ENCODE measurements around the gene PRDX2. TPM values are rescaled to one million over a fixed set of nuclear protein-coding genes. Genes with fewer than 3 reads are reported as not detected.

Gene PRDX2
- total RNA-seq, 1 donor from 2014 or later, result 282 TPM

GRCh38 chr19:12782424-12783290, 18.9 kb downstream of the PRDX2 start:
- intact Hi-C loops (cut with micrococcal nuclease), result loop anchor here (1.0 kb wide), 1 partner anchor 9 kb away; the partner anchor contains the start of gene JUNB

- intact Hi-C loops (cut with micrococcal nuclease), result loop anchor here (1.0 kb wide), 1 partner anchor 9 kb away; the partner anchor contains the start of gene JUNB
Measured at GRCh38 chr19:12782174-12782423, 19.5 kb downstream of the PRDX2 start.

GRCh38 chr19:12779162-12779993, 22.2 kb downstream of the PRDX2 start:
- intact Hi-C loops (cut with micrococcal nuclease), result no loop called here

- intact Hi-C loops (cut with micrococcal nuclease), result no loop called here
Measured at GRCh38 chr19:12778905-12779161, 22.8 kb downstream of the PRDX2 start.

- intact Hi-C loops (cut with micrococcal nuclease), result no loop called here
Measured at GRCh38 chr19:12778017-12778904, 23.3 kb downstream of the PRDX2 start.

GRCh38 chr19:12777217-12778016, 24.2 kb downstream of the PRDX2 start:
- intact Hi-C loops (cut with micrococcal nuclease), result loop anchor here (1.0 kb wide), 2 partner anchors 12 to 19 kb away; no protein-coding TSS in a partner anchor

GRCh38 chr19:12774588-12775555, 26.7 kb downstream of the PRDX2 start, which contains the start of gene HOOK2:
HOOK2 (minus strand) TSS chr19:12775552; CDS start chr19:12775449, 103 bp downstream.
- intact Hi-C loops (cut with micrococcal nuclease), result loop anchor here (1.0 kb wide), 1 partner anchor 38 kb away; the partner anchor contains the start of gene GET3

- intact Hi-C loops (cut with micrococcal nuclease), result no loop called here
Measured at GRCh38 chr19:12773571-12773970, 28.0 kb downstream of the PRDX2 start.

GRCh38 chr19:12772323-12772722, 29.3 kb downstream of the PRDX2 start:
- intact Hi-C loops (cut with micrococcal nuclease), result no loop called here

- intact Hi-C loops (cut with micrococcal nuclease), result no loop called here
Measured at GRCh38 chr19:12770922-12771321, 30.7 kb downstream of the PRDX2 start.

- intact Hi-C loops (cut with micrococcal nuclease), result loop anchor here (10.0 kb wide), 1 partner anchor 165 kb away; the partner anchor contains the start of genes CALR and FARSA
Measured at GRCh38 chr19:12769689-12770088, 31.9 kb downstream of the PRDX2 start.

GRCh38 chr19:12767666-12768065, 33.9 kb downstream of the PRDX2 start:
- intact Hi-C loops (cut with micrococcal nuclease), result loop anchor here (10.0 kb wide), 1 partner anchor 167 kb away; the partner anchor contains the start of genes CALR and FARSA

- intact Hi-C loops (cut with micrococcal nuclease), result loop anchor here (10.0 kb wide), 1 partner anchor 168 kb away; the partner anchor contains the start of genes CALR and FARSA
Measured at GRCh38 chr19:12767150-12767549, 34.5 kb downstream of the PRDX2 start.

GRCh38 chr19:12766051-12766521, 35.5 kb downstream of the PRDX2 start:
- intact Hi-C loops (cut with micrococcal nuclease), result loop anchor here (1.0 to 10.0 kb wide), 3 partner anchors 30 to 169 kb away; partner anchors contain the start of genes CALR and FARSA

- intact Hi-C loops (cut with micrococcal nuclease), result loop anchor here (10.0 kb wide), 1 partner anchor 170 kb away; the partner anchor contains the start of genes CALR and FARSA
Measured at GRCh38 chr19:12764698-12765097, 36.9 kb downstream of the PRDX2 start.

GRCh38 chr19:12763100-12763499, 38.5 kb downstream of the PRDX2 start:
- intact Hi-C loops (cut with micrococcal nuclease), result loop anchor here (10.0 kb wide), 1 partner anchor 172 kb away; the partner anchor contains the start of genes CALR and FARSA

- intact Hi-C loops (cut with micrococcal nuclease), result loop anchor here (1.0 to 10.0 kb wide), 2 partner anchors 37 to 175 kb away; partner anchors contain the start of genes CALR and FARSA
Measured at GRCh38 chr19:12759686-12760085, 41.9 kb downstream of the PRDX2 start.

GRCh38 chr19:12757544-12758274, 43.9 kb downstream of the PRDX2 start:
- intact Hi-C loops (cut with micrococcal nuclease), result loop anchor here (1.0 to 2.0 kb wide), 3 partner anchors 23 to 193 kb away; partner anchors contain the start of gene TRIR

Data from T-helper 2 cell treated with Interferon-gamma antibody and Interleukin-4, amounts not matched to agents 100 ng/mL and 5 ng/mL, for 36 hours (primary cell).